ENCODE measurements around the gene IGDCC3.

The IGDCC3 gene

GRCh38 chr15:65420975-65421359, 43.2 kb upstream of the IGDCC3 start:
- TF ChIP-seq, protein P1, sequence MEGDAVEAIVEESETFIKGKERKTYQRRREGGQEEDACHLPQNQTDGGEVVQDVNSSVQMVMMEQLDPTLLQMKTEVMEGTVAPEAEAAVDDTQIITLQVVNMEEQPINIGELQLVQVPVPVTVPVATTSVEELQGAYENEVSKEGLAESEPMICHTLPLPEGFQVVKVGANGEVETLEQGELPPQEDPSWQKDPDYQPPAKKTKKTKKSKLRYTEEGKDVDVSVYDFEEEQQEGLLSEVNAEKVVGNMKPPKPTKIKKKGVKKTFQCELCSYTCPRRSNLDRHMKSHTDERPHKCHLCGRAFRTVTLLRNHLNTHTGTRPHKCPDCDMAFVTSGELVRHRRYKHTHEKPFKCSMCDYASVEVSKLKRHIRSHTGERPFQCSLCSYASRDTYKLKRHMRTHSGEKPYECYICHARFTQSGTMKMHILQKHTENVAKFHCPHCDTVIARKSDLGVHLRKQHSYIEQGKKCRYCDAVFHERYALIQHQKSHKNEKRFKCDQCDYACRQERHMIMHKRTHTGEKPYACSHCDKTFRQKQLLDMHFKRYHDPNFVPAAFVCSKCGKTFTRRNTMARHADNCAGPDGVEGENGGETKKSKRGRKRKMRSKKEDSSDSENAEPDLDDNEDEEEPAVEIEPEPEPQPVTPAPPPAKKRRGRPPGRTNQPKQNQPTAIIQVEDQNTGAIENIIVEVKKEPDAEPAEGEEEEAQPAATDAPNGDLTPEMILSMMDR (IDR thresholded peaks at IDR 0.05; ENCODE audit: extremely low read depth, insufficient read depth, missing control alignments) = no peak
- no peak for DNase-seq (ENCODE audit: low spot score)
- in situ Hi-C loops (cut with MboI; ENCODE audit: low pct_unique_long_range_greater_than_20kb, low sequenced_read_pairs, unreplicated experiment) = no loop called here

DNA sequence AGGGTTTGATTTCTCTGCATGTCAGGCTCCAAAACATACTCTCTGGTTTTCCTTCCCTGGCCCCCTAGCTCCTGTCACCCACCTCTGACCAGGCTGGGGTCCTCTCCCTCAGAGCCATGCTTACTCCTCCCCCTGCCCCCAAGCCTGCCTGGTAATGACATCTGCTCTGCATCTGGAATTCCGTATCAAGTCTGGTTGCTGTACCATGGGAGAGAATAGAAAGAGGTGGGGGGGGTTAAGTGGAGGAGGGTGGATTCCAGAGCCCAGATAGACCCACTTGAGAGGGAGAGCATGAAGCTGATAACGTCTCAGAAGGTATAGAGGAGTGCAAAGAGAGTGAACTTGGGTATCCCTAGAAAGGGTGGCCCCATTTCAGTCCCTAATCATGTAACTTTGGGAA, 40.8 kb upstream of the IGDCC3 start:
- DNase-seq (ENCODE audit: low spot score) = no peak
- in situ Hi-C loops (cut with MboI; ENCODE audit: low pct_unique_long_range_greater_than_20kb, low sequenced_read_pairs, unreplicated experiment) = no loop called here
- TF ChIP-seq, protein P1 (IDR thresholded peaks at IDR 0.05; ENCODE audit: extremely low read depth, insufficient read depth, missing control alignments) = no peak

GRCh38 chr15:65416845-65417416, 39.1 kb upstream of the IGDCC3 start:
- no peak for DNase-seq (ENCODE audit: low spot score)
- TF ChIP-seq, protein P1 (IDR thresholded peaks at IDR 0.05; ENCODE audit: extremely low read depth, insufficient read depth, missing control alignments) = no peak
- in situ Hi-C loops (cut with MboI; ENCODE audit: low pct_unique_long_range_greater_than_20kb, low sequenced_read_pairs, unreplicated experiment) = no loop called here

DNA sequence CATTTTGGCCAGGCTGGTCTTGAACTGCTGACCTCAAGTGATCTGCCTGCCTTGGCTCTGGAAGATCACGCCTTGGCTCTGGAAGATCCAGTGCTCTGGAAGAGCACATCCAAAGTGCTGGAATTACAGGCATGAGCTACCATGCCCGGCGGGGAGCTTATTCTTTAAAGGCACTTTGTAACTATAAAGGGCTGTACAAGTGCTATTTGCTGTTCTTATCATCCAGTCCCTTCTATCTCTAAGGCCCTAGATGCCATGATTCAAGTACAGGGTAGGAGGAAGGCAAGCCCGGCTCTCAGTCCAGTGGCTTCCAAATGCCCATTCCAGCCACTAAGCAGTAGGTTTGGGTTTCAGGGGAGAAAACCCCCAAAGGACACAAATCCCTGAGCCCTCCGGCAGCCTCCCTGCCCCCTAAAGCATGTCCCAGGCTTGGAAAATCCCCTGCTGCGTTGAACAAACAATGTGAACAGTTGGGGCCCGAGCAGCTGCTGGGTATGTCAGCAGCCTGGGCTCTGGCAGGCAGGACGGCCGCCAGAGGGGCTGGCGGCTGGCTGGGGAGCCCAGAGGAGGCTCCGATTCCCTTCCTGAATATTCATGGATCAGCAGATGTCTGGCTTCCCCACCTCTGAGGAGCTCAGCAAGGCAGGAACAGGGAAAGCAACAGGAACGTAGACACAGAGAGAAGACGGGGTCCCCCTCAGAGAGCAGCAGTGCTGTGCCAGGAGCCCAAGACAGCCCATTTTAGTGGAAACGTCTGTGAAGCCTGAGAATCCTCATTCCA, 37.2 kb upstream of the IGDCC3 start:
- TF ChIP-seq, protein P1 (IDR thresholded peaks at IDR 0.05; ENCODE audit: extremely low read depth, insufficient read depth, missing control alignments) = no peak
- in situ Hi-C loops (cut with MboI; ENCODE audit: low pct_unique_long_range_greater_than_20kb, low sequenced_read_pairs, unreplicated experiment) = no loop called here
- DNase-seq (ENCODE audit: low spot score) = no peak

DNA sequence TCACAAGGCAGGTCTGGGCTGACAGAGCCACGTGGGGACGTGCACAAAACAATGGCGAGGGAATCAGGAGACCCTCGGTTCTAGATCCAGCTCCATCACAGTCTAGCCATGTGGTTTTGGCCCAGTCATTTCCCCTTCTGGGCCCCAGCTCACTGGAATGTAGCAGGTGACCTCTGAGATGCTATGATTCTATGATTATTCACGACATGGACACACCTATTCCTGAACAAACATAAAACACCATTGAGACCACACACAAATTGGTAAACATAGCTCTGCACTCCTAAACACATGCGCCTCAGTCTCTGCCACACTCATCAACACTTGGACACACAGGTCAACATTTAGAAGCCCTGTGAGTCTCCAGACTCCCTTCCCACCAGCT, 36.0 kb upstream of the IGDCC3 start:
- in situ Hi-C loops (cut with MboI; ENCODE audit: low pct_unique_long_range_greater_than_20kb, low sequenced_read_pairs, unreplicated experiment) = no loop called here
- DNase-seq (ENCODE audit: low spot score) = no peak
- TF ChIP-seq, protein P1 (IDR thresholded peaks at IDR 0.05; ENCODE audit: extremely low read depth, insufficient read depth, missing control alignments) = no peak

GRCh38 chr15:65413051-65413759, 35.4 kb upstream of the IGDCC3 start:
- in situ Hi-C loops (cut with MboI; ENCODE audit: low pct_unique_long_range_greater_than_20kb, low sequenced_read_pairs, unreplicated experiment) = no loop called here
- TF ChIP-seq, protein P1 (IDR thresholded peaks at IDR 0.05; ENCODE audit: extremely low read depth, insufficient read depth, missing control alignments) = no peak
- no peak for DNase-seq (ENCODE audit: low spot score)
